ENCODE results near the gene CCDC86.

Gene CCDC86

GRCh38 chr11:60891103-60891741, 49.3 kb downstream of the CCDC86 start:
- DNase-seq (ENCODE audit: low read depth), result no peak

GRCh38 chr11:60895687-60896086, 53.8 kb downstream of the CCDC86 start:
- no peak for DNase-seq (ENCODE audit: low read depth)

- no peak for DNase-seq (ENCODE audit: low read depth)
Measured at GRCh38 chr11:60897496-60897895, 55.6 kb downstream of the CCDC86 start.

GRCh38 chr11:60899046-60899936, 57.4 kb downstream of the CCDC86 start:
- no peak for DNase-seq (ENCODE audit: low read depth)

- DNase-seq (ENCODE audit: low read depth), result no peak
Measured at GRCh38 chr11:60899977-60900376, 58.1 kb downstream of the CCDC86 start.
